GM20000 (cell line): ENCODE measurements around the gene GTPBP3.

Experiments used
- DNase-seq: peaks from one replicate; pipeline ENCODE4 v3.0.0; 2012; ENCODE audit warnings: low spot score
- TF ChIP-seq, protein P1 (sequence below): IDR thresholded peaks from 2 replicates; pipeline ENCODE4 v1.5.1; 2012; ENCODE audit warnings: mild to moderate bottlenecking, control low read depth; ENCODE audit errors: extremely low read depth, missing control alignments

The GTPBP3 gene

GRCh38 chr19:17305216-17305516 is 32.2 kb upstream of the GTPBP3 start:
- DNase-seq, result no peak
- TF ChIP-seq, protein P1, sequence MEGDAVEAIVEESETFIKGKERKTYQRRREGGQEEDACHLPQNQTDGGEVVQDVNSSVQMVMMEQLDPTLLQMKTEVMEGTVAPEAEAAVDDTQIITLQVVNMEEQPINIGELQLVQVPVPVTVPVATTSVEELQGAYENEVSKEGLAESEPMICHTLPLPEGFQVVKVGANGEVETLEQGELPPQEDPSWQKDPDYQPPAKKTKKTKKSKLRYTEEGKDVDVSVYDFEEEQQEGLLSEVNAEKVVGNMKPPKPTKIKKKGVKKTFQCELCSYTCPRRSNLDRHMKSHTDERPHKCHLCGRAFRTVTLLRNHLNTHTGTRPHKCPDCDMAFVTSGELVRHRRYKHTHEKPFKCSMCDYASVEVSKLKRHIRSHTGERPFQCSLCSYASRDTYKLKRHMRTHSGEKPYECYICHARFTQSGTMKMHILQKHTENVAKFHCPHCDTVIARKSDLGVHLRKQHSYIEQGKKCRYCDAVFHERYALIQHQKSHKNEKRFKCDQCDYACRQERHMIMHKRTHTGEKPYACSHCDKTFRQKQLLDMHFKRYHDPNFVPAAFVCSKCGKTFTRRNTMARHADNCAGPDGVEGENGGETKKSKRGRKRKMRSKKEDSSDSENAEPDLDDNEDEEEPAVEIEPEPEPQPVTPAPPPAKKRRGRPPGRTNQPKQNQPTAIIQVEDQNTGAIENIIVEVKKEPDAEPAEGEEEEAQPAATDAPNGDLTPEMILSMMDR, result no peak

GRCh38 chr19:17305517-17306284 is 31.7 kb upstream of the GTPBP3 start, which contains the start of gene MRPL34:
TSS of gene MRPL34 (plus strand) at chr19:17305872. CDS start at chr19:17305893, 21 bp downstream.
- peak; percentile 92 for DNase-seq
- TF ChIP-seq, protein P1, result peak; percentile 56

GRCh38 chr19:17306285-17306714 is 31.1 kb upstream of the GTPBP3 start:
- TF ChIP-seq, protein P1, result no peak
- no peak for DNase-seq

DNA sequence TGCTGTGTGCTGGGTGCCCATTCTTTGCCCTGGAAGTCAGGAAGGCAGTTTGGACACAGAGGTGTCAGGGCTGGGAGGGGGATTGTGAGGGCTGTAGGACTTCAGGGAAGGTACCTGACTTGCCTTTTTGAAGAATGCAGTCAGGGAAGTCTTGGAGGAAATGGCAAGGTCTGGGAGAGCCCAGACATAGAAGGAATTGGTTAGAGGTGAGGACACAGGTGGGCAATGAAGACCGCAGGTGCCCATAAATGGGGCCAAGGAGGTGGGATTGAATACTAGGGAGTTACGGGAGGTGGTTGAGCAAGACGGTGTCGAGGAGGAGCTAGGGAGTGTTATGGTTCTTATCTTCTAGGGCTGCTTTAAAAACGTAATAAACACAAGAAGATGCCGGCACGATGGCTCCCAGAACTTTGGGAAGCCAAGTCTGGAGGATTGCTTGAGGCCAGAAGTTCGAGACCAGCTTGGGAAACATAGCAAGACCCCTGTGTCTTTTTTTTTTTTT is 29.4 kb upstream of the GTPBP3 start:
- TF ChIP-seq, protein P1, result no peak
- no peak for DNase-seq

DNA sequence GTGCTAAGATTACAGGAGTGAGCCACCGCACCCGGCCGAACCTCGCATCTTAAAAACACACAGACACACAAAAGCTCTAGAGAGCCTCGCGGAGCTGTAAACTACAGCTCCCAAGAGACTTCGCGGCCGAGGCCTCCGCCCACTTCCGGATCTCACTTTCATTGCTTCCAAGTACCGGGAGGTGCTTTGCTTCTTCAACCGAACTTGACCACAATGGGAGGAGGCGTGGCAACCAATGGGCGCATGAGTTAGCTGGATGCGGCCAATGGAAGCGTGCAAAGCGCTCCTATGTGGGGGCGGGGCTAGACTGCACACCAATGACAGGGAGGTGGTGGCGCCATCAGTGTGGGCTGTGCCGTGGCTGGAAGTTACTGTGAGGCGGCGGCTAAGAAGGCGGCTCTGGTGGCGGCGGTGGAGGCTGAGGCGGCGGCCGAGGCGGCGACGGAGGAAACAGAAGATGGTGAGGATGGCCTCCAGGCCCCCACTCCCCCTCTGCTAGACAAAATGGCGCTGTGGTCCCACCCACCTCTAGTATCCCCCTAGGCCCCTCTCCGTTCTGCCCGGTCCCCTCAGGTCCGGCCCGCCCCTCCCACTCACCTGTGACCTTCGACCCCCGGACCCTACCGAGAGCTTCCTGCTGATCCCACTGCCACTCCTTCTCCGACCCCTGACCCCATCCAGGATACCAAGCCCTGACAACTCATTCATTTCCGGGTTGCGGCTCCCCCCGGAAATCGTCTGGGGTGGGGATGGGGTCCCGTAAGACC is 28.0 kb upstream of the GTPBP3 start, which contains the start of gene DDA1:
DDA1 (plus strand) TSS at position 366 of the 767 bp plus-strand sequence; CDS start at position 458, 92 bp downstream.
- TF ChIP-seq, protein P1, result no peak
- peak; percentile 97 for DNase-seq

GRCh38 chr19:17309965-17310461 is 27.3 kb upstream of the GTPBP3 start:
- TF ChIP-seq, protein P1, result no peak
- DNase-seq, result no peak
